ENCODE data around the gene NDUFA3.

The NDUFA3 gene

DNA sequence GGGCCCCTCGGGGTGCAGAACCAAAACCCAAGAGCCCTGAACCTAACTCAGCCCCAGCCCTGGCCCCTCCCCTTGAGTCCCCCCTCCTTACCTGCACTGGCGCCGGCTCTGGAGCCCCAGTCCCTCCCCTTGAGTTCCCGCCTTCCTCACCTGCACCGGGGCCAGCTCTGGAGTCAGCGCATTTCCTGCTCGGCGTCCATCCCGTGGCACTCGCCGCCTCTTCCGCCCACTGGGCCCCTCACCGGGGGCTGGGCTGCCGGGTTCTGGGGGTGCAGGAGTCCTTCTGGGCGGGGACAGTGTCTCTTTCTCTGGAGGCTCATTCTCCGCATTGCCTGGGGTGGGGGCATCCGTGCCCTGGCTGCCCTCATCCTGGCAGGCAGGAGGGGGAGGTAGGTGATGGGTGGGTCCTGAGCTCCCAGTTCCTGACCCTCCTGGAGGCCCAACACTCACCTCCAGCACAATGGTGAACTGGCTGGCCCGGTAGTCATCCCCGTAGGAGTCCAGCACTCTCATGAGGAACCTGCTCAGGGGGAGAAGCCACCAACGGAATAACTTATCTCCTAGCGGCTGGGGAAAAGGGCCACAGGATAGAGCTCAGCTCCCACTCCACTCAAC, 5.3 kb downstream of the NDUFA3 start:
- no peak for DNase-seq

GRCh38 chr19:54108496-54108895, 5.8 kb downstream of the NDUFA3 start:
- no peak for DNase-seq

DNA sequence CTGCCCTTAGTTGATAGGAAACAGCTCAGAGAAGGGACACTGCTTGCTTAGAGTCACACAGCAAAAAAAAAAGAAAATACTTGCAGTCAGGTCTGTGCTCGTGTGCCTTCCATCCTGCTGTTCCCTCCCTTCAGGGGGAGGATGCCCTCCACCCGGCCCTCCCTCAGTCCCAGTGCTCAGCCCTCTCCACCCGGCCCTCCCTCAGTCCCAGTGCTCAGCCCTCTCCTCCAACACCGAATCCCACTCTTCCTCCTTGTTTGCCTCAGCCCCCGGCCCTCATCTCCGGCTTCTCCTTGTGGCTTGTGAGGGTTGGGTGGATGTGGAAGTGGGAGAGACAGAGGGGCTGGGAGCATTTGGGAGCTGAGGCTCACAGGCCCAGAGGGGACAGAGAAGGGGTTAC, 7.0 kb downstream of the NDUFA3 start:
- no peak for DNase-seq

- DNase-seq: peak in 31 of 56 donors; percentile 1 to 60 (median 22)
Observed at GRCh38 chr19:54114340-54115108, 11.9 kb downstream of the NDUFA3 start.

GRCh38 chr19:54115109-54116063, 12.7 kb downstream of the NDUFA3 start, which contains the start of the genes PRPF31 and TFPT:
Gene PRPF31, plus strand, starts transcription at chr19:54115754. Its CDS starts 2,525 bp downstream, at chr19:54118279.
Gene TFPT, minus strand, starts transcription at chr19:54115657. Its CDS starts 388 bp downstream, at chr19:54115269.
- peak; percentile 70 to 100 (median 96) for DNase-seq

DNA sequence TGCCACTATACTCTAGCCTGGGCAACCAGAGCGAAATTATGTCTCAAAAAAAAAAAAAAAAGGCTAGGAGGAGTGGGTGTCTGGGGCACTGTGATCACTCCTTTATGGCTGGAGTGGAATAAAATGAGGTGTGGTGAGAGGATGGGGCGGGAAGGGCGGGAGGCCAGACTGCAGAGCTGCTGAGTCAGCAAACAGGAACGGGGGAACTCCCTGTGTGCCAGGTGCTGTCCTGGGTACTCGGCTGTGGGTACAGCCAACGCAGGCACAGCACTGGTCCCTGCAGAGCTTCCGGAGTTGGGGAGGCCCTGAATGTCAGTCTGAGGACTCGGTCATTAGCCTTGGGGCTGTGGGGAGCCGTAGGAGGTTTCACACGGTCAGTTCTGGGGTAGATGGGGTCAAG, 18.6 kb downstream of the NDUFA3 start:
- DNase-seq: no peak

DNA sequence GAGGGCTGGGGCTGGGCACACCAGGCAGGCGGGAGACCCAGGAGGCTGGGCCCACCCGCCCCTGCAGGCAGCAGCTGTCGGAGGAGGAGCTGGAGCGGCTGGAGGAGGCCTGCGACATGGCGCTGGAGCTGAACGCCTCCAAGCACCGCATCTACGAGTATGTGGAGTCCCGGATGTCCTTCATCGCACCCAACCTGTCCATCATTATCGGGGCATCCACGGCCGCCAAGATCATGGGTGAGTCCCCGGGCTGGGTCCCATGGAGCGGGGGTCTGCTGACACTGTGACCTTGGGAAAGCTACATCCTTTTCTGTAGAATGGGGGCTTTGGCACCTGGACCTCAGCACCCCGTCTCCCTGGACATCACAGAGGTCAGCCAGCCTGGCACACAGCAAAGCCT, 21.0 kb downstream of the NDUFA3 start:
- no peak for DNase-seq

GRCh38 chr19:54124393-54124792, 21.7 kb downstream of the NDUFA3 start:
- DNase-seq: no peak

DNA sequence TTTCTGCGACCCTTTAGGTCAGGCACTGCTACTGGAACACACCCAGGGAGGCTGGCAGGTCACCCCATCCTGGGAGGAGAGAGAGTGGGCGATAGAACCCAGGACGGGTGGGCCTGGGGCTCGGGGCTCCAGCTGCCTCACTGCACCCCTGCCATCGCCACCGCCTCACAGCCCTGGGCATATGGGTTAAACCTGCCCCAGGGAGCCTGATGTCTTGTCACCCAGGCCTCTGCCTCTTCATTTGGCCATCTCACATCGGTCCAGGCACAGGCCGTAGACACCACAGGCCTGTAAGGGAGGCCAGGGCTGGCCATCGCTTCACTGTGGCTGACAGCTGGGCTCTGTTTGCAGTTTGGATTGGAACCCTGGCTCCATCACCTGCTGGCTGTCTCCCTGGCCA, 23.1 kb downstream of the NDUFA3 start:
- DNase-seq: no peak

DNA sequence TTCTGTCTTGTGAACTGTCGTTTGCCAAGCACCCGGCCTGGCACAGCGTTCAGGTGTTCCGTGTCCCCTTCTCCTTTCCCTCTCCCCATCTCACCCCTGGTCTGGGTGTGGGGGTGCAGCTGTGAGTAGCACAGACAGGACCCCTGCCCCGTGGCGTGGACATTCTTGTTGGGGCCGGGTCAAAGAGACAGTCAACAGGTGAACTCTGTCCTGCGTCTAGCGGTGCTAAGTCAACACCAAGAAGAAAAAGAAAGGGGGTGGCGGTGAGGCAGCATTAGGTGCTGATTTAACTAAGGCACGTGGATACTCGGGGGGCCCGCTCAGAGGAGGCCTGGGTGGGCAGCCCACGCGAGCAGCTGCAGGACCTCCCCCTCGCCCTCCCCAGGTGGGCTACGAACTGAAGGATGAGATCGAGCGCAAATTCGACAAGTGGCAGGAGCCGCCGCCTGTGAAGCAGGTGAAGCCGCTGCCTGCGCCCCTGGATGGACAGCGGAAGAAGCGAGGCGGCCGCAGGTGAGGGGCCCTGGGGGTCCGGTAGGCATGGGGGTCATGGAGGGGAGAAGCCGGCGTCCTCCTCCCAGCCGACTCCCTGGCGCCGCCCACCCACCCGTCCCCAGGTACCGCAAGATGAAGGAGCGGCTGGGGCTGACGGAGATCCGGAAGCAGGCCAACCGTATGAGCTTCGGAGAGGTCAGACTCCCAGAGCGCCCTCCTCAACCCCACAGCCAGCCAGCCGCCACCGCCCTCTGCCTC, 25.2 kb downstream of the NDUFA3 start:
- DNase-seq: no peak

DNA sequence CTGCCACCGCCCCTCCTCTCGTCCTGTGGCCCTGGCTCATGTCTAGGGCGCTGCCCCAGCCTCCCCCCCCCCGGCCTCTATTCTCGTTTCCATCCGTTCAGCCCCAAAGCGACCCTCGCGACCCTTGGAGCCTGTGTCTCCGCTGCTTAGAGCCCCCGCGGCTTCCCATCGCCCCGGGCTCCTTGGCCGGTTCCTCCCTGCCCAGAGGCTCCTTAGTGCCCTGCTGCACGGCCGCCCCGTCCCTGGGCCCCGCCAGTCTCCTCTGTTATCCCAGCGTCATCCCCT, 25.7 kb downstream of the NDUFA3 start:
- DNase-seq: no peak

- no peak for DNase-seq
Observed at GRCh38 chr19:54128796-54129616, 26.4 kb downstream of the NDUFA3 start.

DNA sequence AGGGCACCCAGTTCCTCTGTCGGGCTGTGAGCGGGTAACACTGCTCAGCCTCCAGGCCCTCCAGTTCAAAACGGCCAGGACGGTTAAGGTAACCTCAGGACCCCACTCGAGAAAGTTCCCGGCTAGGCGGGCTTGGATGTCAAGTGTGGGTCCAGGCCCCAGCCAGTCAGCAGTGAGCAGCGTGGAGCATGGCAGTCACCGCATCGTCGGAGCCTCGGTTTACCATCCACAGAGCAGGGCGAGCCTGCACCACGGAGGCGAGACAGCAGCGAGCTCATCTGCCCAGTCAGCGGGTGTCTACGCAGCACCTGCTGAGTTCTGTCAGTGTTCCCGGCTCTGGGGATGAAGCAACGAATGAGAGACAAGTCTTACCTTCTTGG, 27.0 kb downstream of the NDUFA3 start:
- DNase-seq: no peak

- DNase-seq: peak in 15 of 56 donors; percentile 3 to 81 (median 14)
Observed at GRCh38 chr19:54133312-54133956, 30.8 kb downstream of the NDUFA3 start.

DNA sequence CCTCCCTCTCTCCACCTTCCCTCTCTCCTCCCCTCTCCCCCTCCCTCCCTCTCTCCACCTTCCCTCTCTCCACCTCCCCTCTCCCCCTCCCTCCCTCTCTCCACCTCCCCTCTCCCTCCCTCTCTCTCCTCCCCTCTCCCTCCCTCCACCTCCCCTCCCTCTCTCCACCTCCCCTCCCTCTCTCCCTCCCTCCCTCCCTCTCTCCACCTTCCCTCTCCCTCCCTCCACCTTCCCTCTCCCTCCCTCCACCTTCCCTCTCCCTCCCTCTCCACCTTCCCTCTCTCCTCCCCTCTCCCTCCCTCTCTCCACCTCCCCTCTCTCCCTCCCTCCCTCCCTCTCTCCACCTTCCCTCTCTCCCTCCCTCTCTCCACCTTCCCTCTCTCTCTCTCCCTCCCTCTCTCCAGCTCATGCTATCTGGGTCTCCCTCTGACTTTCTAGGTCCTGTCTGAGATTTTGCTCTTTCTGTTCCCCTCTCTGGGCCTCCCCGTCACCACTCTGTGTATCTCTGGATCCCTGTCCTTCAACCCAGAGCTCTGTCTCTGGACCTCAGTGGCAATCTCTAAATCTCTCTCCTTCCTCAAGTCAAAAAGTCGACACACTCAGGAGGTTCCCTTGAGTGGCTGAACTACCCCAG, 31.4 kb downstream of the NDUFA3 start:
- DNase-seq: no peak

- DNase-seq: peak in 2 of 56 donors; percentile 29 to 40
Observed at GRCh38 chr19:54136086-54136863, 33.6 kb downstream of the NDUFA3 start.

DNA sequence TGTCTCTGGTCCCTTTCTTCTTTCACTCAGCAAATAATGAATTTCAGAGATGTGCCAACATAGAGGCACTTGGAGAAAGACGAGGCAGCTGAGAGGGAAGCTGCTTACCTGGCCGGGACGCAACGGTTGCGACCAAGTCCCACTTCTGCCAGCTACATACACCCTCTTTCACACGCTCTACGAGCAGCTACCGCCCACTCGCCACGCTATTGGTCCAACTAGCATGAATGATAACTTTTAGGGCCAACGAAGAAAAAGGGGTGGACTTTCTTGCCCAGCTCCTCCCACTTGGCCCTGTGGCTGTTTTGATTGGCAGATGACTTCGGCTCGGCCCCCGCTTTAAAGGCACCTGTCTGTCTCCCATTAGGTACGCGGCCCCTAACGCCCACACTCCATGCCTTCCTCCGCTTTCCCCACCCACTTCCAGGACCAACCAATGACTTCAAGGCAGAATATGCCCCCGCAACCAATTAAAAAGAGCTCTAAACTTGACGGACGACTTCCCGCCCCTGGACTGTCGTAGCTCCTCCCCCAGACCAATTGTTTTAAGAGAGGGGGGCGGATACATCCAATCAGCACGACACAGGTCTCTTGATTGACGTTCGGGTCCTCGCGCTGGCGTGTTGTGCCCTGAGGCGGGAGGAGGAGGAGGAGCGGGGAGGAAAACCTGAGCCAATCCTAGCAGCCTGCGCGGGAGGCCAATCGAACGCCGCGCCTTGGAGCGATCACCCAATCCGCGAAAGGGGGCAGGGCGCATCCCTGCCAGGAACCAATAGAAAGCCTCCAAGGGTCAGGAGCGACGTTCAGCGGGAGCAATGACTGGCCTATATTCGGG, 34.4 kb downstream of the NDUFA3 start:
- DNase-seq: peak; percentile 90 to 100 (median 100)
